GM19463 (cell line): ENCODE measurements around the gene SUPT20HL2.
A peak's percentile ranks its signal among the peaks of the same experiment; 100 is the strongest.
"Not testable (repeated sequence)": the region's sequence is repeated elsewhere in the genome, so short reads cannot be mapped to it uniquely, and the experiment has no call there.

ENCODE experiments used
- ATAC-seq: cut with Tn5 transposase; IDR thresholded peaks from one replicate; pipeline ENCODE4 v1.9.1; 2021; ENCODE audit warnings: mild to moderate bottlenecking, moderate library complexity; ENCODE audit not compliant: unreplicated experiment

Gene SUPT20HL2

DNA sequence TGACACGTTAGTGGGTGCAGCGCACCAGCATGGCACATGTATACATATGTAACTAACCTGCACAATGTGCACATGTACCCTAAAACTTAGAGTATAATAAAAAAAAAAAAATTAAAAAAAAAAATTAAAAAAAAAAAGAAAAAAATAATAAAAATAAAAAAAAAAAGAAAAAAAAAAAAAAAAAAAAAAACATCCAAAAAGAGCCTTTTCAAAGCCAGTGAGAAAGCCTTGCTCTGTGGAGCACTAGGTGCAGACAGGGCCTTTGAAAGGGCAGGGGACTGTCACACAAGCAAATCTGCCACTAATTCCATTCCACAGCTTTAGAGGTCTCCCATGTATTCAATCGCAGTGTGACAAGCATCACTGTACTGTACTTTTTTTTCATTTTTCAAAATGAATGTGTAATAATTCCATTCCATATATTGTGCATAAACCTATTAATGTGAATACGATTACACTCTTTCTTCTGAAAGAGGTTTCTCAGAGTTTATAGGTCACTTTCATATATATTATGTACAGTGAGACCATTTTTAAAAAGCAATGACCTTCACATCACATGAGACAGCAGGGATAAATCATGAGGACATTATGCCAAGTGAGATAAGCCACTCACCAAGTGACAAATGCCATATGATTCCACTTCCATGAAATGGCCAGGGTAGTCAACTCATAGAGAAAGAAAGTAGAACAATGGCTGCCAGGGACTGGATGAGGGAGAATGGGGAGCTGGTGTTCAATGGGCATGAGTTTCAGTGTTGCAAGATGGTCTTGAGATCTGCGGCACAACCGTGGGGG lies 4.1 kb downstream of the SUPT20HL2 start:
- not testable (repeated sequence) for ATAC-seq

DNA sequence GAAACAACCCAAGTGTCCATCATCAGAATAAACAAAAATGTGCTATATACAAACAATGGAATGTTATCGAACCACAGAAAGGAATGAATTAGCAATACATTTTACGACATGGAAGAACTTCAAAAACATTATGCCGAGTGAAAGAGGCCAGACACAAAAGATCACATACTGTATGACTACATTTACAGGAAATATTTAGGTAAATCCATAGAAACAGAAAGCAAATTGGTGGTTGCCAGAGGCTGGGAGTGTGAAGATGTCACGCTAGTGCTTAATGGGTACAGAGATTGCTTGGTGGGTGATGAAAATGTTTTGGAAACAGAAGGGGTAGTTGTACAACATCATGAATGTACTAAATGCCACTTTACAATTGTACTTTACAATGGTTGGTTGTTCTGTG lies 5.1 kb downstream of the SUPT20HL2 start:
- ATAC-seq: not testable (repeated sequence)

DNA sequence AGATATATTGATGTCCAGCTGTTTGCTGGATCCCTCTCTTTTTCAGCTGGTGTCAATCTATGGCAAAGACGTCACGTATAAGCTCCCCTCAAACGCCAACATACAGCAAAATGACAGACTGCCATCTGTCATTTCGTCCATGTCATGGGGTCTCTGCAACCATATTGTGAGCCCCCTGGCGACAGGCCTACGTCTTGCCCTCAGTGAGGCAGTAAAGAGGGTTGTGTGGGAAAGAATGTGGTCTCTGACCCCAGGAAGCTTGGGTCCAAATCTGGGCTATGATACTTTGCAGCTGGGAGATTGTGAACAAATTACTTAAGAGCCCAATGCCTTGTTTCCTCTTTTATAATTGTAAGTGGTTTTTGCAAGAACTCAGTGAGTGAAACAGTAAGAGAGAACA lies 7.4 kb downstream of the SUPT20HL2 start:
- no peak for ATAC-seq

DNA sequence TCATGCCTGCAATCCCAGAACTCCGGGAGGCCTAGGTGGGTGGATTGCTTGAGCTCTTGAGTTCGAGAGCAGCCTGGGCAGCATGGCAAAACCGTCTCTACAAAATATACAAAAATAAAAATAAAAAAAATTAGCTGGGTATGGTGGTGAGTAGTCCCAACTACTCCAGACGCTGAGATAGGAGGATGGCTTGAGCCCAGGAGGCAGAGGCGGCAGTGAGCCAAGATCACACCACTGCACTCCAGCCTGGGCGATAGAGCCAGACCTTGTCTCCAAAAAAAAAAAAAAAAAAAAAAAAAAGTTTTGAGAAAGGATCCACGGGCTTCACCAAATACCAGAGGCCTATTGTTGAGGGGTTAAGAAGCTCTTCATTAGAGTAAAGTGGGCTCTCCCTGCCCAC lies 8.0 kb downstream of the SUPT20HL2 start:
- no peak for ATAC-seq

DNA sequence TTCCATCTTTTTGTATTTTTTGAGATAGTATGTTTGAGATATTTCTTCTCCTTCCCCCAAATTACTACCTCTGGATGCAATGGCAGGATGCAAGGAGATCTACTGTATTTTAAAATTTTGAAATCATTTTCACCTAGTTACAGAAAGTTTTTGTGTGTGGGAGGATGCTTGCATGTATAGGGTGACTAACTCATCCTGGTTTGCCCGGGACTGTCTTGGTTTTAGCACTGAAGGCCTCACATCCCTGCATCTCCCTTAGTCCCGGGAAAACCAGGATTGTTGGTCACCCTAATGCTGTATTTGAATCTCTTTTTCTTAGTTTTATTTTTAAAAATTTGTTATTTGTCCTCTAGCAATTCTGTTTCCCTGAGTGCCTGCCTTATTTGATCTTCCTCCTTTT lies 12.1 kb downstream of the SUPT20HL2 start:
- ATAC-seq: no peak

DNA sequence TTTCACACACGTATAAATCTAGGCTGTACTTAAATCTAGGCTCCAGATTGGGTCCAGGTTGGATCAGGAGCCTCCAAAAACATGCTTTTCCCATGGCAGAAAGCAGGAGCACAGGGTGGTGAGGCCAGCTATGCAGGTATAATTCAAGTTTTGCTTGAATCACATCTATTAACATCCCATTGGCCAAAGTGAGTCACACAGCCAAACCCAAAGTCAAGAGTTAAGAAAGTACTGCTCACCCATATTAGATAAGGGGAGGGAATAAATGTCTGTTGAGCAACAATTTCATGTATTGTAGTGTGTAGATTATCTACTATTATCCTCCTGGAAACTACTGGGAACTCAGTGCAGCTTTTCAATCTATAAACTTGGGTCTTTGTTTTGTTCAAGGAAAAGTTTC lies 12.8 kb downstream of the SUPT20HL2 start:
- no peak for ATAC-seq

DNA sequence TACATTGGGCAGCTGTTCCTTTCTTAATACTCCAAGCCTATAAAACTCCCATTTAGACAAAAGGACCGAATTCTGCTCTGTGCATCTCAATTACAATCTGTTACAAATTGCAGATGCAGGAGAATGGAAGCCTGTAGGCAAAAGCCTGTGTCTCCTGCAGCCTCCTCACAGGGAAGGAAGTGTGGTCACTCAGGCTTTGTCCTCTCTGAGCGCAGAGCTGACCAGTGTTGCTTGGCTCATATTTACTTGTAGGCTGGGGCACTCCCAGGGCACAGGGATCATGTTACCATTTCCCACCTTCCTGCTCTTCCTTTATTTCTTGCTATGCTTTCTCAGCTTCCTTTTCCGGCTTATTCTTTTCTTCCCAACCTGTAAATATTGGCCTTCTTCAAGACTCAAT lies 15.7 kb downstream of the SUPT20HL2 start:
- ATAC-seq: no peak

DNA sequence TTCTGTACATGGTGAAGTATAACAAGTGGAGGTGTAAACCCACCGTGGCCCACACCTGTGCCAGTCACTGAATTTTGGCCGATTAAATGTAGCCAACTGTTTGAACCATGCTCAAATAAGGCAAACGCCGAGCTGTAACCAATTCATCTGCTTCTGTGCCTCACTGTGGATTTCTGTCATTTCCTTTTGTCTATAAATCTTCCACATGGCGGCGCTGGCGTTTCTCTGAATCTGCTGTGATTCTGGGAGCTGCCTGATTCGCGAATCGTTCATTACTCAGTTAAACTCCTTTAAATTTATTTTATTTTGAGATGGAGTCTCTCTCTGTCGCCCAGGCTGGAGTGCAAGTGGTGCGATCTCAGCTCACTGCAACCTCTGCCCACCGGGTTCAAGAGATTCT lies 19.2 kb downstream of the SUPT20HL2 start:
- ATAC-seq: no peak

DNA sequence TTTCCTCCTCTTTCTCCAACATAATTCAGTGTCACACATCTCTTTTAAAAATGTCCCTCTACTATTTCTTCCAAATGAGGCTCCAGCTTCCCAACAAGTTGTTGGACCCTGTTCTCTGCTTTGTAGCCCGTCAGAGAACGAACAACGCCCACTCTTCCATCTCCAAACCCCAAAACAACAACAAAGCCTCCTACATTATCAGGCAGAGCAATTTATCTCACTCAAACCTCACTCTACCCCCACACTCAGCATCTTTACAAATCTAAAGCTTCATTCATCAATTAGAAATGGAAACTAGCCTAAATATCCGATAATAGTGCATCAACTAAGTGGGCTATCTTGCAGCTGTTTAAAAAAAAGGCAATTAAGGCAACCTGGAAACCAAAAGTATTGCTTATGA lies 20.5 kb downstream of the SUPT20HL2 start:
- no peak for ATAC-seq

DNA sequence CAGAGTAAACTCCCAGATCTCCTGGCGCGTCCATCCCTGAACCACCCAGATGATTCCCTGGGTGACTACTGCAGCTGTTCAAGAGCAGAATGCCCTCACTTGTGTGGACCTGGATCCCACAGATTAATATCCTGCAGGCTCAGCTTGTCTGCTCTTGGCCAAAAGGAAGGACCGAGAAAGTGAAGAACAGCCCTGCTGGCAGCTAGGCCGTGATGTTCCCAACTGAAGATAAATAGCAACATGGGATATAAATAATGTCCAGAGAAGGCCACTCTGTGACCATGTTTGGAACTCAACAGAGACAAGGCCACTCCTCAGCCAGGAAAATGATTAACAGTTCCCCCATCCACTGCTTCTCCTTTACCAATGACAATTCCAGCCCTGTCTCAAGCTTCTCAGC lies 21.5 kb downstream of the SUPT20HL2 start:
- ATAC-seq: no peak

DNA sequence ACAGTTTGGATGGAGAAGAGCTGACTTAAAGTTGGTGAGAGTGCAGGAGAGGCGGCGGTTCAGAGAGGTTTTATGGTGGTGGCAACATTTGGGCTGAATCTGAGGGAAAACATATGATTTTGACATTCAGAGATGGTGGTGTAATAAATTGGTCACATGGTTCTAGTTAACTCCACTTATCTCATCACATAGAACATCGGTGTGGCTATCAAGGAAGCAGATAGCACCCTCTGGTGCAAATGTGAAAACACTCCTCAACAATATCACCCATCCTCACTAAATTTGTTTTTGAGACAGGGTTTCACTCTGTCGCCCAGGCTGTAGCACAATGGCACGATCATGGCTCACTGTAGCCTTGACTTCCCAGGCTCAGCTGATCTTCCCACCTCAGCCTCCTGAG lies 28.8 kb downstream of the SUPT20HL2 start:
- ATAC-seq: no peak

DNA sequence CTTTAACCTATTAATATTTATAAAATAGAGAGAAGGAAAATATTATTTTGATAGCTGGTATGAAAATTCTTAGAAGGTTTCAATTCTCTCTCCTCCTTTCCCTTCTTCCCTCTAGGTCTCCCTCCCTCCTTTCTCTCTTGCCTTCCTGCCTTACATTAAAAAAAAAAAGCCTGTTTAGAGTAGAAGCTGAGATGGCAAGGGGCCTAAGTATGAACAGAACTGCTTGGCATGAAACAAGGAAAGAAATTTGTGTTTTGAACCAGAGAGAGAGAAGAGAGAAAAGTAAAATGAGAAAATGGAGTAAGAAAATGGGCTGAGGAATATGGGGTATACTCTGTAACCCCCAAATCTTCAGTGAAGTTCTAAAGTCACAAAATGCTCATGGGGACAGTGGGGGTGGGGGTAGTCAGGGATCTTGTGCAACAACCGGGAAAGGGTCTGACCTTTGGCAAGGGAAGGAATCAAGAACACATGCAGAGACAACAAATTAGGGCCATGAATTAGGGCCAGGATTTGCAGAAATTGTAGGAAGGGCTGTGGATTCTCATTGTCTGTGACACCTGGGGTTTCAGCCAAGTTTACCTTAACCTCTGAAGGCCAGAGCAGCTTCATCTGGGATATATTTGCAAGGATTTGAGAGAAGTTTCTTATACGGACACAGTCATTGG lies 30.6 kb downstream of the SUPT20HL2 start:
- ATAC-seq: no peak

DNA sequence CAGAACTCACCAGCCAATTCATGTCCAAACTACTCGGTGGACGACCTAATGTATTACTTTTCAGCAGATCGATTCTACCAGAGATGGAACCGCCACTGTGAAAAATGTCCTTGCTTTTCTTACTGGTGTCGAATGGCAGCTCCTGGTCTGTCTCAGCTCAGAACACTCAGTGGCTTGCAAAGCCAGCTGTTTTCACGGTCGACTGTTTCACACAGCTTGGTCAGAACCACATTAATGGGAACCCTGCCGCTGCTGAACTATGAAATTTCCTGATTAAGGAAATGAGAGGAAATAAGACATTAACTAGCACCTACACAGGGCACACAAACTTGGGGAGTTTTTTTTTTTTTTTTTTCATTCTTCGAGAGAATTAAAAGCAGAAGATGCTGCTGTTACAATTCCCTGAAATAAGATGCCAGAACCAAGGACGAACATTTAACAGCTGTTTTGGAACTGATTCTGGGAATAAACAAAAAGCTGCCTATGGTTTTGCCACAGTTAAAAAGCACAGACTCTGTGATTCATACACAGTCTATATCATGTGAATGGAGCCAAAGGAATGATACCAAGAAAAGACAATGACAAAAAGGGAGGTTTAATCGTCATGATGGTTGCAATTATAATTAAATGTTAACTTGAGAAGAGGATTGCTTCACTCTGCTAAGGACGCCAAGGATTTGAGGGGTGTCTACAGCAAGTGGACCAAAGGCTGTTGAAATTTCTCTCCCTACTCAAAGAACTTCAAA lies 31.3 kb downstream of the SUPT20HL2 start:
- ATAC-seq: peak; percentile 48

DNA sequence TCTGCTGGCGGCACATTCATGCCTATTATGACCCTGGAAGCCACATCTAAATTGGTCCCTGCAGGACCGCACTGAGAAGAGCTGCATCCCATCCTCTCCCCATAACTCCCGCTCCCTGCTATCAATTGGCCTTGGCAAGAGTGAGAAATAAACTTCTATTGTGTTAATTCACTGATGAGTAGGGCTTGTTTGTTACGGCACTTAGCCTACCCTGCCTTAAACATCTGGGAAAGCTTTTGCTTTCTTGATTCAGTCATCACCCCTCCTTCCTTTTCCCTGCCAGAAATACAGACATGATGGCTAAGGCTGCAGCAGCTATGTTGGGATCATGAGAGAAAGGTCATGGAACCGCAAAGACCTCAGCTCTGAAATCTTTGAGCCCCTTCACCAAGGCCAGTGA lies 36.5 kb downstream of the SUPT20HL2 start:
- ATAC-seq: no peak

DNA sequence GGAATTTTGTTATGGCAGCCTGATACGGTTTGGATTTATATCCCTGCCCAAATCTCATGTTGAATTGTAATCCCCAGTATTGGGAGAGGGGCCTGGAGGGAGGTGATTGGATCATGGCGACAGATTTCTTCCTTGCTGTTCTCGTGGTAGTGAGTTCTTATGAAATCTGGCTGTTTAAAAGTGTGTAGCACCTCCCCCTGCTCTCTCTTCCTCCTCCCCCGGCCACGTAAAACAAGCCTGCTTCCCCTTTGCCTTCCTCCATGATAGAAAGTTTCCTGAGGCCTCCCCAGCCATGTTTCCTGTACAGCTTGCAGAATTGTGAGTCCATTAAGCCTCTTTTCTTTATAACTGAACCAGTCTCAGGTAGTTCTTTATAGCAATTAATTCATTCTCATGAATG lies 37.9 kb downstream of the SUPT20HL2 start:
- no peak for ATAC-seq

DNA sequence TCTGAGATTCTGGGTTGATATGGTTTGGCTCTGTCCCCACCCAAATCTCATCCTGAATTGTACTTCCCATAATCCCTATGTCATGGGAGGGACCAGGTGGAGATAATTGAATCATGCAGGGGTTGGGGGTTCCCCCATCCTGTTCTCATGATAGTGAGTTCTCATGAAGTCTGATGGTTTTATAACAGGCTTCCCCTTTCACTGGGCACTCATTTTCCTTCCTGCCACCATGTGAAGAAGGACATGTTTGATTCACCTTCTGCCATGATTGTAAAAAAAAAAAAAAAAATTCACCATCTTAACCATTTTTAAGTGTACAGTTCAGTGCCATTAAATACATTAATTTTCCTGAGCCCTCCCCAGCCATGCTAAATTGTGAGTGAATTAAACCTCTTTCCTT lies 42.6 kb downstream of the SUPT20HL2 start:
- no peak for ATAC-seq

DNA sequence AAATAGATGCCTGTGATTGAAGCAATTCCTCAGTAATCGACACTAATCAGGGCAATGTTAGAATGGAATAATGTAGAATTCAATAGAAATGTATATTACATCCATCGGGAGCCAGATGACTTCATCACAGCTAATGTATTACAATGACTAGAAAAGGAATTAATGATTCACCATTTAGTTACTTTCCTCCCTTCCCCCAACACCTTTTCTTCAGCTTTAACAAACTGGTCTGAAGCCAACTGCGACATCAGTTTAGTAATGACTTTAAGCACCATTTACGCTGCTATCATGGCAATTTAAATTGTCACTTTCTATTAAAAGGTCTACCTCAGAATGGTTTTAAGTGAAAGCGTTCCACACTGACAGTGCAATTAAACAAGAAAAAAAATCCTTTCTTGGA lies 45.1 kb downstream of the SUPT20HL2 start:
- ATAC-seq: no peak

DNA sequence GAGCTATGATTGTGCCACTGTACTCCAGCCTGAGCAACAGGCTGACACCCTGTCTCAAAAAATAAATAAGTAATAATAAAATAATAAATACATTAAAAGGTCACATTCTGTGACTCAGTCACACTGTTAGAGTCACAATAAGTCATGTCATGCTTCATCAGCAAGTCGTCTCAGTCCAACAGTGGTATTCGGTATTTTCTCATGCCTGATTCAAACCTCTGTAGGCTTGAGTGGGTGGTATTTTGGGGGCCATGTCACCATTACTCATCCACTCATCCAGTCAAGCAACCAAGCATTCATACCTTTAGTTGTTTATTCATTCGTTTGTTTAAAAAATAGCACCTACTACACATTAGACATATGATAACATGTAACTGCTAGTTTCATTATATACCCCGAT lies 46.9 kb downstream of the SUPT20HL2 start:
- ATAC-seq: no peak

DNA sequence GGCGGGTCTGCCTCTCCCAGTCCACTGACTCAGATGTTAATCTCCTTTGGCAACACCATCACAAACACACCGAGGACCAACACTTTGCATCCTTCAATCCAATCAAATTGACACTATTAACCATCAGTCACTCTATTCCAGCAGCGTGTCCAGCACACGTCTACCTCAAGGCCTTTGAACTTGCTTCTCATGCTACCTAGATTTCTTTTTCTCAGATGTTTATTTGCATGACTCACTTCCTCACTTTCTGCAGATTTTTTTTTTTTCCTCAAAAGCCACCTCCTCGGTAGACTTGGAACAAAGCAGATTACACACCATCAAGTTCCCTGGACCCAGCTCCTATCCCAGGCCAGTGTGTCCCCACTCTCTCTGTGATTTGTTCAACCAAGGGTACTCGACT lies 49.5 kb downstream of the SUPT20HL2 start:
- no peak for ATAC-seq

DNA sequence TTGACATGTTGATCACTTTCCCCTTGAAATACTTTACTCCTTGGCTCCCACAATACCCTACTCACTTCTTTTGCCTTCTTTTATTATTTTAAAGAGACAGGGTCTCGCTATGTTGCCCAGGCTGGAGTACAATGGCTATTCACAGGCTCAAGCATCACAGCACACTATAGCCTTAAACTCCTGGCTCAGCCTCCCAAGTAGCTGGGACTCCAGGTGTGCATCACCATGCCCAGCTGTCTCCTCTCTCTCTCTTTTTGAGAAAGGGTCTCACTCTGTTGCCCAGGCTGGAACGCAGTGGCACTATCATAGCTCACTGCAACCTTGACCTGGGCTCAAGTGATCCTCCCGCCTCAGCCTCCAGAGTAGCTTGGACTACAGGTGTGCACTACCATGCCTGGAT lies 51.6 kb downstream of the SUPT20HL2 start:
- ATAC-seq: no peak
